Left ventricle myocardium inferior (tissue), 1 donor: ENCODE data around the gene CCDC136. TPM values are rescaled to one million over a fixed set of nuclear protein-coding genes. Genes with fewer than 3 reads are reported as not detected.

Experiments used
- DNase-seq: peaks from one replicate; pipeline ENCODE4 v3.0.0-alpha.2; 2020
- H3K27ac ChIP-seq: fragments of 200-600 bp; replicated peaks from 2 replicates; pipeline ENCODE4 v1.8.0; 2021
- H3K27me3 ChIP-seq: fragments of 200-600 bp; 2 replicates; pipeline ENCODE4 v1.8.0; 2021; ENCODE audit warnings: low read depth
- H3K36me3 ChIP-seq: fragments of 200-600 bp; 2 replicates; pipeline ENCODE4 v1.8.0; 2021
- H3K4me1 ChIP-seq: fragments of 200-600 bp; 2 replicates; pipeline ENCODE4 v1.8.0; 2021
- H3K4me3 ChIP-seq: fragments of 200-600 bp; 2 replicates; pipeline ENCODE4 v1.8.0; 2021; ENCODE audit warnings: mild to moderate bottlenecking, moderate library complexity
- H3K9me3 ChIP-seq: fragments of 200-600 bp; replicated peaks from 2 replicates; pipeline ENCODE4 v1.8.0; 2021
- intact Hi-C: fragments of 100-400 bp; cut with micrococcal nuclease; formaldehyde crosslinking; loops from one replicate; pipeline ENCODE4 v1.11.0; 2022
- total RNA-seq: library from RNA; stranded (reverse); fragmentation: NEBNext Ultra II Directional; extraction: Animal tissue kit (Norgen Biotek cat#: 25700); gene quantifications from one replicate; pipeline ENCODE4 v1.2.1, GENCODE V29; 2021
- TF ChIP-seq, protein P1 (sequence below): fragments of 200-600 bp; IDR thresholded peaks from 2 replicates; pipeline ENCODE4 v1.8.0; 2021; ENCODE audit warnings: antibody characterized with exemption, mild to moderate bottlenecking, borderline replicate concordance
- donor health status: DM: no; HTN: yes; CAD: no; lungs with severe emphysema.

Gene CCDC136
- total RNA-seq, 1 donor from 2014 or later = 8.2 TPM

DNA sequence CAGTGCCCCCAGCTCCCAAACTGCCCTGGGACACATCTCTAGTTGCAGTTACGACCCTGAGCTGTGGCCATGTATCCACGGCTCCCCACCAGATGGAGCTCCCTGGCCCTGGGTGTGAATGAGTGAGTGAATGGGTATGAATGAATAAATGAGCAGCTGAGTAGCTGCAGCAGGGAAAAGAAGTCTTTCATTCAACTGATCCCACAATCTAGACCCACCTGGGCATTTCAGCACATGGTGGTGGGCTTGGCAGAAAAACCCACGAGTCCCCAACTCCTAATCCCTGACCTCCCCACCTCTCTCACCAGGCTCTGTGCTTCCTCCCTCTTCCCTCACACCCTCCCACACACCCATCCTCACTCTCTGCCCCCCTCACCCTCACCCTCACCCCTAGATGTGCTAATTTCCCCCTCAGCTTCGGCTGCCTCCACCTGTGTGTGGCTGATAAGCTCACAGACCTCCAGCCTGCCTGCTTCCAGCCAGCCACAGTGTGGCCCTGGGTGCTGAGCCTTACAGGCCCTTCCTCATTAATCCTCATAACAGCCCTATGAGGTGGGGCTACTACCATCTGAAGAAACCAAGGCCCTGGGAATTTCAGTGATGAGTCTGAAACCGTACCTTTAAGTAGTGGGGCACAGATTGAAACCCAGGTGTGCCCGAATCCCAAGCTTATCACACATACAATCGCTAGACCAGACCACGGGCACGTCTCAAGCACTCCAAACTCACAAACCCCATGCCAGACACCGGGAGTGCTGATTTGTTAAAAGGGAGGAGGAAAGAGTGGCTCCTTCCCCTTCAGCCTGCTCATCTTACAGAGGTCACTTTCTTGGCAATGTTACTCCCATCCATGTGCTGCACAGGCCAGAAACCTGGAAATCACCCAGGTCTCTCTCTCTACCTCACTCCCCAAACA, 68.6 kb downstream of the CCDC136 start:
- no peaks in the 10 kb centered on the region for H3K27me3 ChIP-seq
- peaks cover 26% of the 10 kb centered on the region for H3K36me3 ChIP-seq
- no peak overlapping the region for H3K4me3 ChIP-seq
- TF ChIP-seq, protein P1, sequence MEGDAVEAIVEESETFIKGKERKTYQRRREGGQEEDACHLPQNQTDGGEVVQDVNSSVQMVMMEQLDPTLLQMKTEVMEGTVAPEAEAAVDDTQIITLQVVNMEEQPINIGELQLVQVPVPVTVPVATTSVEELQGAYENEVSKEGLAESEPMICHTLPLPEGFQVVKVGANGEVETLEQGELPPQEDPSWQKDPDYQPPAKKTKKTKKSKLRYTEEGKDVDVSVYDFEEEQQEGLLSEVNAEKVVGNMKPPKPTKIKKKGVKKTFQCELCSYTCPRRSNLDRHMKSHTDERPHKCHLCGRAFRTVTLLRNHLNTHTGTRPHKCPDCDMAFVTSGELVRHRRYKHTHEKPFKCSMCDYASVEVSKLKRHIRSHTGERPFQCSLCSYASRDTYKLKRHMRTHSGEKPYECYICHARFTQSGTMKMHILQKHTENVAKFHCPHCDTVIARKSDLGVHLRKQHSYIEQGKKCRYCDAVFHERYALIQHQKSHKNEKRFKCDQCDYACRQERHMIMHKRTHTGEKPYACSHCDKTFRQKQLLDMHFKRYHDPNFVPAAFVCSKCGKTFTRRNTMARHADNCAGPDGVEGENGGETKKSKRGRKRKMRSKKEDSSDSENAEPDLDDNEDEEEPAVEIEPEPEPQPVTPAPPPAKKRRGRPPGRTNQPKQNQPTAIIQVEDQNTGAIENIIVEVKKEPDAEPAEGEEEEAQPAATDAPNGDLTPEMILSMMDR = peak; percentile 41
- intact Hi-C loops = no loop called here
- H3K9me3 ChIP-seq = no peaks in the 10 kb centered on the region
- no peak for DNase-seq
- peak overlapping the region; percentile 83 for H3K27ac ChIP-seq
- peaks cover 62% of the 10 kb centered on the region for H3K4me1 ChIP-seq

DNA sequence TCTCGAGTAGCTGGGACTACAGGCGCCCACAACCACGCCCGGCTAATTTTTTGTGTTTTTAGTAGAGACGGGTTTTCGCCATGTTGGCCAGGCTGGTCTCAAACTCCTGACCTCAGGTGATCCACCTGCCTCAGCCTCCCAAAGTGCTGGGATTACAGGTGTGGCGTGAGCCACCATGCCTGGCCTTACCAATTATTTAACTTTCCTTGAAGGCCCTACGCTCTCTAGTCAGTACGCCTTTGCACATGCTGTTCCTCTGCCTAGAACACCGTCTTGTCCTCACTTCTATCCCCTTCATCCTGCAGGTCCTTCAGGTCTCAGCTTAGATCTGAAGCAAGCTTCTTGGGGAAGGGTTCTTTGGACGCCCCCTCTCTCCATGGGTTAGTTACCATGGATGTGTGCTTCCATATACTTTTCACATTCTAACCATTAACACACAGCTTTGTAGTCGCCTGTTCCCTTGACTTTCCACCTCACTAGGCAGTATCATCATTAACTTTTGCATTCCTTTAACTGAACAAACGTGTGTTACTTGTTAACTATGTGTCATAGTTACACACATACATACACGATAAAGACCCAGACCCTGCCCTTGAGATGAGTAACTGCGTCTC, 70.3 kb downstream of the CCDC136 start:
- Histone ChIP-seq H3K27ac (peak overlapping the region; percentile 79), H3K27me3 (no peaks in the 10 kb centered on the region), H3K4me1 (peaks cover 53% of the 10 kb centered on the region), H3K9me3 (no peaks in the 10 kb centered on the region), H3K36me3 (peaks cover 18% of the 10 kb centered on the region), H3K4me3 (peak overlapping the region; percentile 91)
- no peak for DNase-seq
- intact Hi-C loops = no loop called here
- TF ChIP-seq, protein P1 = no peak

DNA sequence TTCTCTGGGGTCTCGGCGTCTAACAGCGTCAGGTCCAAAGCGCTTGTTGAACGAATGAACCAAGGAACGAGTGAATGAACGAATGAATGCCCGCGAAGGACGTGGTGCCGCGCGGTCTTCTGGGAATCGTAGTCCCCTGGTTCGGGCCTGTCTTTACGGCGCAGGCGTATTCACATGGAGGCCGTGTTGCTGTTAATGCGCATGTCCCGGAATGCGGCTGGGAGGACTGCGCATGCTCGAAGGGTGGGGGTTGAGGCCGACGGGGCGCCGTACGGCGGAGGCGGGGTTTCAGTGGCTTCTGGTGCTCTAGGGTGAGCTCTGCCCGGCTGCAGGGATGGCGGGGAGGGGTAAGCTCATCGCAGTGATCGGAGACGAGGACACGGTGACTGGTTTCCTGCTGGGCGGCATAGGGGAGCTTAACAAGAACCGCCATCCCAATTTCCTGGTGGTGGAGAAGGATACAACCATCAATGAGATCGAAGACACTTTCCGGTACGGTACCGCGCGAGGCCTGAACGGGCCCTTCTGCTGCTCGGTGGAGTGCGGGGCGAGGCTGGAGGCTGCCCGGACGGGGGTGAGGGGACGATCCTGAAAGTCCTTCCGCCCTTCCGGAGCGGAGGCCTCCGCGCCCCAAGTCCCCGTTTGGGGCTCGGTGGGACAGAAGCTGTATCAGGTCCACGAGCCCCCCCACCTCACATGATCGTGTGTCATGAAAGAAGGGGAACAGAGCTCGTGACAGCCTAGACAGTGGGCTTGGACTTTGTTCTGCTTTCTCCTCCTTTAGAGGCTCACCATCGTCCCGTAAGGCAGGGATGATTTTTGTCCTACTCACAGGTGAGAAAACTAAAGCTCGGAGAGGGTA, 71.0 kb downstream of the CCDC136 start, which contains the start of gene ATP6V1F:
ATP6V1F (plus strand) TSS at position 286 of the 862 bp plus-strand sequence; CDS start at position 335, 49 bp downstream.
- Histone ChIP-seq H3K4me1 (peaks cover 53% of the 10 kb centered on the region), H3K9me3 (no peaks in the 10 kb centered on the region), H3K4me3 (peak within 1 kb of the TSS; percentile 91), H3K27me3 (no peaks in the 10 kb centered on the region), H3K36me3 (peaks cover 17% of the 10 kb centered on the region), H3K27ac (peak within 1 kb of the TSS; percentile 79)
- intact Hi-C loops = no loop called here
- TF ChIP-seq, protein P1 = no peak
- DNase-seq = peak; percentile 98

DNA sequence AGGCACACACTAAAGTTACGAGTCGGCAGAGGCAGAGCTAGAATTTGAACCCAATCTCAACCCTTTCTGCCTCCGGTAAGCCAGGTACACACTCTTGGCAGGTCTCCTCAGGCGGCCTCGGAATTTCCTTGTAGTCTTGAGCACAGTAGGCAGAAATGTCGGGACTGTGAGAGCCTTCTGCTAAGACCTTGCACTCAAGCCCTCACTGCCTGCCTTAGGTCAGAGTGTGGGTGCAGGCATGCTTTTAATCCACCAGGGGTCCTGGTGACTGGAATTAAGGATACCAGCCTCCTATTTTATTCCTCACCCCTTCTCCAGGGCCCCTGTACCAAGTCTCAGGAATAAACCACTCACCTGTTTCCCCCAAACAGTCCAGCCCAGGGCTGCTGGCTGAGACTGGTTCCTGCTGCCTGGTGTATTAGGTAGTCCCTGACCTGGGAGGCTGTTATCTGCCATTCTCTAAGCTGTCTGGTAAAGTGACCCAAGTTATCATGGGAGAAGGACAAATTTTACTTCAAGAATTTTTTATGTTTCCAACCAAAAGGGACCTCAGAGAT, 71.7 kb downstream of the CCDC136 start:
- intact Hi-C loops = no loop called here
- DNase-seq = no peak
- Histone ChIP-seq H3K36me3 (peaks cover 17% of the 10 kb centered on the region), H3K9me3 (no peaks in the 10 kb centered on the region), H3K4me3 (peak overlapping the region; percentile 91), H3K27ac (peak overlapping the region; percentile 79), H3K27me3 (no peaks in the 10 kb centered on the region), H3K4me1 (peaks cover 54% of the 10 kb centered on the region)
- TF ChIP-seq, protein P1 = peak; percentile 35

DNA sequence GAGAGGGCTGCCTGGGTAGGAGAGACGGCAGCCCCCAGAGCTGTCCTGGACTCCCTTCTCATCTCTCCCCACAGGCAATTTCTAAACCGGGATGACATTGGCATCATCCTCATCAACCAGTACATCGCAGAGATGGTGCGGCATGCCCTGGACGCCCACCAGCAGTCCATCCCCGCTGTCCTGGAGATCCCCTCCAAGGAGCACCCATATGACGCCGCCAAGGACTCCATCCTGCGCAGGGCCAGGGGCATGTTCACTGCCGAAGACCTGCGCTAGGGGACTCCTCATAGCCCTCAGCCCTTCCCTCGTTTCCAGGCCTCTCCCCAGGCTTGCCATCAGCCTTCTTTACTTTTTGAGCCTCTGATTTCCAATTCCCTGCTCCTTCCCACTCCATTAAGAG, 73.5 kb downstream of the CCDC136 start:
- no peak overlapping the region for H3K27ac ChIP-seq
- H3K4me1 ChIP-seq = peaks cover 53% of the 10 kb centered on the region
- H3K27me3 ChIP-seq = peaks cover 8% of the 10 kb centered on the region
- no peak for DNase-seq
- TF ChIP-seq, protein P1 = no peak
- peaks cover 17% of the 10 kb centered on the region for H3K36me3 ChIP-seq
- H3K4me3 ChIP-seq = no peak overlapping the region
- no peaks in the 10 kb centered on the region for H3K9me3 ChIP-seq
- intact Hi-C loops = no loop called here
